Amniotic epithelial cell (primary cell): Measurements from ENCODE around the gene PLD4.
"Not testable (repeated sequence)": the region's sequence is repeated elsewhere in the genome, so short reads cannot be mapped to it uniquely, and the experiment has no call there.

Source experiments
- DNase-seq: peaks from one replicate; pipeline ENCODE4 v3.0.0-alpha.2; 2010; ENCODE audit warnings: low read depth

PLD4 gene

GRCh38 chr14:104924421-104925213 lies at the start of gene PLD4:
PLD4 (plus strand) TSS chr14:104924879; CDS start chr14:104927141, 2,262 bp downstream.
- DNase-seq = no peak

GRCh38 chr14:104875412-104875751 lies 49.3 kb upstream of the PLD4 start:
- DNase-seq = no peak

GRCh38 chr14:104875811-104876210 lies 48.9 kb upstream of the PLD4 start:
- no peak for DNase-seq

- peak; percentile 34 for DNase-seq
These were observed 48.4 kb upstream of the PLD4 start for GRCh38 chr14:104876251-104876699.

GRCh38 chr14:104877066-104877805 lies 47.4 kb upstream of the PLD4 start:
- no peak for DNase-seq

- no peak for DNase-seq
These were observed 46.7 kb upstream of the PLD4 start for GRCh38 chr14:104877806-104878550.

GRCh38 chr14:104878582-104878981 lies 46.1 kb upstream of the PLD4 start:
- DNase-seq = no peak

GRCh38 chr14:104879201-104879982 lies 45.3 kb upstream of the PLD4 start:
- DNase-seq = no peak

GRCh38 chr14:104879983-104880565 lies 44.6 kb upstream of the PLD4 start:
- DNase-seq = no peak

- no peak for DNase-seq
These were observed 44.0 kb upstream of the PLD4 start for GRCh38 chr14:104880584-104881210.

GRCh38 chr14:104881369-104881979 lies 43.2 kb upstream of the PLD4 start:
- no peak for DNase-seq

- DNase-seq = no peak
These were observed 42.2 kb upstream of the PLD4 start for GRCh38 chr14:104882325-104882973.

- no peak for DNase-seq
These were observed 41.6 kb upstream of the PLD4 start for GRCh38 chr14:104882991-104883660.

GRCh38 chr14:104883681-104884361 lies 40.9 kb upstream of the PLD4 start:
- DNase-seq = no peak

GRCh38 chr14:104884381-104884780 lies 40.3 kb upstream of the PLD4 start:
- not testable (repeated sequence) for DNase-seq

- no peak for DNase-seq
These were observed 39.4 kb upstream of the PLD4 start for GRCh38 chr14:104885031-104885972.

GRCh38 chr14:104885973-104886689 lies 38.5 kb upstream of the PLD4 start:
- no peak for DNase-seq
